ENCODE results near the gene VIPR2.

VIPR2 gene

DNA sequence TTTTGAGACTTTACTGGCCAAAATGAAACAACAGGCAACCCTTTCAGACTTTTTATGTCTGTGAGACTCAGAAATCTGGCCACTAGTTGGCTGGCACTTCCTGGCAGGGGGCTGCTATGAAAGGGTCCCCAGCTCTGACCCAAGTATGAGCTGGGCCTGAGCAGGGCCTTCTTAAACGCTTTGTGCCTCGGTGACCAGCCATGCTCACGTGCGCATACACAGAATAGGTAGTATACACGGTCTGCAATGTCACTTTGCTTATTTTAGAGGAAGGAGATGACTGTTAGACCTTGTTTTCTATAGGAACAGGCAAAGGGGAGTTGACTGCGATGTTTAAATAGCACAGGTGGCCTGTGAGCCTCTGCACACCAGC lies 129.6 kb downstream of the VIPR2 start:
- DNase-seq (ENCODE audit: extremely low read depth, low read depth): no peak
- TF ChIP-seq, protein P1, sequence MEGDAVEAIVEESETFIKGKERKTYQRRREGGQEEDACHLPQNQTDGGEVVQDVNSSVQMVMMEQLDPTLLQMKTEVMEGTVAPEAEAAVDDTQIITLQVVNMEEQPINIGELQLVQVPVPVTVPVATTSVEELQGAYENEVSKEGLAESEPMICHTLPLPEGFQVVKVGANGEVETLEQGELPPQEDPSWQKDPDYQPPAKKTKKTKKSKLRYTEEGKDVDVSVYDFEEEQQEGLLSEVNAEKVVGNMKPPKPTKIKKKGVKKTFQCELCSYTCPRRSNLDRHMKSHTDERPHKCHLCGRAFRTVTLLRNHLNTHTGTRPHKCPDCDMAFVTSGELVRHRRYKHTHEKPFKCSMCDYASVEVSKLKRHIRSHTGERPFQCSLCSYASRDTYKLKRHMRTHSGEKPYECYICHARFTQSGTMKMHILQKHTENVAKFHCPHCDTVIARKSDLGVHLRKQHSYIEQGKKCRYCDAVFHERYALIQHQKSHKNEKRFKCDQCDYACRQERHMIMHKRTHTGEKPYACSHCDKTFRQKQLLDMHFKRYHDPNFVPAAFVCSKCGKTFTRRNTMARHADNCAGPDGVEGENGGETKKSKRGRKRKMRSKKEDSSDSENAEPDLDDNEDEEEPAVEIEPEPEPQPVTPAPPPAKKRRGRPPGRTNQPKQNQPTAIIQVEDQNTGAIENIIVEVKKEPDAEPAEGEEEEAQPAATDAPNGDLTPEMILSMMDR (IDR thresholded peaks at IDR 0.05; ENCODE audit: low read depth, low read length): no peak

DNA sequence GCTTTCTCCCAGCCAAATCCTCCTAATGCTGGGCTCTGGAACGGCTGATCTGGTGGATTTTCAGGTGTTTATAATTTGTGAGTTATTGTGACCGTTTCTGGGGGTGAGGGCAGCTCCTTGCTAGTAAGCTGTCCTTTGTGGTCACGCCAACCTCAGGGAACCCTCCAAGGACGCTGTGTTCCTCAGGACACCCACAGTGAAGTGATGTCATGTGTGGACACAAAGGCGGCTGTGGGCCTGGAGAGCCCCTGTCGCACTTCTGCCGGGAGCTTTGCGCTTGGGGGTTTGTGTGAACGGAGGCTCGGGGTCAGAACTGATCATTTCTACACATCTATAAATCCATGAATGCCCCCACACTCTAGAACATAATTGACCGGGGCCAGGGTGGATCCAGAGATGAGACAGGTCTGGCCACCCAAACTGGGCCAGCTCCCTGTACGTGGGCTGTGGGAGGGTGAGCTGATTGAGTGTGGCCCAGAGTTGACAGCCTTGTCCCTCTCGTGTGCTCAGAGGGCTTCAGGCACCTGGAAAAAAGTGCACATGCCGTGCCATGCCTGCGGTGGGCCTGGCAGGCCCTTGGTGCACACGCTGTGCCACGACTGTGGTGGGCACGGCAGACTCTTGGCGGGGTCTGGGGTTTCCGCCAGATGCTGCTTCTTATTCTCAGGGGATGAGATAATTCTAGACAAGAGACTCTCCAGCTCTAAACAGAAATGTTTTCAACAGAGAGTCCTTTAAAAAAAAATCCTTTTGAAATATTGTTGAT lies 130.2 kb downstream of the VIPR2 start:
- TF ChIP-seq, protein P1 (IDR thresholded peaks at IDR 0.05; ENCODE audit: low read depth, low read length): no peak
- no peak for DNase-seq (ENCODE audit: extremely low read depth, low read depth)

DNA sequence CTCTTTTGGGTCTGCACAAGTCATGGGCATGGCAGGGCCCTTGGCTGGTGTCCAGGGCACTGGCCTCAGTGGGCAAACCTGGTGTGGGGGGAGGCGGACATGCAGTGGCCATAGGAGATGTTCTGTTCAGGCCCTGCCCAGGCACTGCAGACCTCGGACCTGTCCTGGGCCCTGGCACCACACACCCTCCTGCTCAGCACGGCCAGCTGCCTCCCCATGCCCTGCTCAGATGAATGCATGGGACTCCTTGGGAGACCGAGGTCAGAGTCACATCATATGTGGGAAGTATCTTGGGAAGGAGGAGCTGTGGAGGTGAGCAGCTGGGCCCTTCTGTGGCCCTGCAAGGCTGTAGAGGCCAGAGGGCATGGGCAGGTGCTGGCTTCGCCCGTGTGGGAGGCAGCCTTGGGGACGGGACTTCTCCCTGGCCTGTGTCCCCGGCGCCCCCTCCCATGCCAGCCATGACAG lies 130.8 kb downstream of the VIPR2 start:
- TF ChIP-seq, protein P1 (IDR thresholded peaks at IDR 0.05; ENCODE audit: low read depth, low read length): no peak
- DNase-seq (ENCODE audit: extremely low read depth, low read depth): no peak

DNA sequence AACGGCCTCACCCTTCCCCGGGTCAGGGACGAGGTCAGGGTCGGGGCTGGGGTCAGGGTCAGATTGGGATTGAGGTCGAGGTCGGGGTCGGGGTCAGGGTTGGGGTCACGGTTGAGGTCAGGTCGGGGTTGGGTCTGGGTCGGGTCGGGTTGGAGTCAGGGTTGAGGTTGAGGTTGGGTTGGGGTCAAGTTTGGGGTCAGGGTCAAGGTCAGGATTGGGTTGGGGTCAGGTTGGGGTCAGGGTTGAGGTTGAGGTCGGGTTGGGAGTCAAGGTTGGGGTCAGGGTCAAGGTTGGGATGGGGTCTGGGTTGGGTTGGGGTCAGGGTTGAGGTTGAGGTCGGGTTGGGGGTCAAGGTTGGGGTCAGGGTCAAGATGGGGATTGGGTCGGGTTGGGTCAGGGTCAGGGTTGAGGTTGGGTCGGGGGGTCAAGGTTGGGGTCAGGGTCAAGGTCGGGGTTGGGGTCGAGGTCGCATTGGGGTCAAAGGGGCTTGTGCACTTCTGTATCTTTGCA lies 131.4 kb downstream of the VIPR2 start:
- TF ChIP-seq, protein P1 (IDR thresholded peaks at IDR 0.05; ENCODE audit: low read depth, low read length): no peak
- no peak for DNase-seq (ENCODE audit: extremely low read depth, low read depth)

DNA sequence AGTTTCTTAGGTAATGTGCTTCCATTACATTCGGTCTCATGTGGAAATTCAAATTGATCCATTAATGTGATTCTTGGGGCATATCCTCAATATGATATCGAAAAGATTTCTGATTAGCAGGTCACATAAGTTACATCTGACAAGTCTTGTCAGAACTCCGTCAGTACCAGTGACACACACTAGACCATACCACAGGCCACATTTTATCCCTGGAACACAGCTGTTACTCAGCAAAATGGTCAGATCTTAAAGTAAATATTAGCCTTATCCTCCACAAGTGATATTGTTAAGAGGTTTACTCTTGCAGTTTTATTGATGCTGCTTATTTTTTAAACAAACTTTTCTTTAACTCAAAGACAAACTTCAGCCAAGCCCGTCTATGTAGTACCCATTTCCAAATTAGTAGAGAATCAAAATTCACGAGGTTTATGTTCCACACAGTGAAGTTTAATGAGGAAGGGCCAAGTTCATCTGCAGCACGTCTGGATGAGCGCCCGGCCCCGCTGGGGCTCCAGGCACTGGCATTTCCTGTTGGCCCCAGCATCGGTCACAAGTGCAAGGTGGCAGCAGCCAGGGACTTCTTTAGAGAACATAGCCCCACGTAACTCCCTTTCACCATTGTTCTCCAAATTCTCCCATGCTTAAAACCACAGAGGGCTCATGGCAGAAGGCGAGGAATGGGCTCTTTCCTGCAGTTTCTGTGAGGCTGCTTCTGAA lies 132.2 kb downstream of the VIPR2 start:
- TF ChIP-seq, protein P1 (IDR thresholded peaks at IDR 0.05; ENCODE audit: low read depth, low read length): no peak
- DNase-seq (ENCODE audit: extremely low read depth, low read depth): no peak

DNA sequence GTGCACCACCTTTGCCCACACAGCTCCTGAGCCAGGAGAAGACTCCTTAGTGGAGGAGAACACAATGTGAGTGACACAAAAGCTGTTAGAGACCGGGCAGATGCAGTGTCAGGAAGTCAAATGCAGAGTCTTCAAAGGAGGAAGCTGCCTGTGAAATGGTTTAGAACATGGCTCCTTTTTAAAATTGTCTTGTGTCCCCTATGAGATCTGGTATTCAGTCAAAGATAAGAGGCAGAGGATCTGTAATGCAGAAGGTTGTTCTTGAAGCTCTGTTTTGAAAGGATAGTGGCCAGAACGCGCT lies 133.0 kb downstream of the VIPR2 start:
- DNase-seq (ENCODE audit: extremely low read depth, low read depth): no peak
- TF ChIP-seq, protein P1 (IDR thresholded peaks at IDR 0.05; ENCODE audit: low read depth, low read length): no peak

Measured in AG09319 (cell line).